GM12878 (cell line): ENCODE data around the gene MYO9B. TPM values are rescaled to one million over a fixed set of nuclear protein-coding genes. Genes with fewer than 3 reads are reported as not detected.

Source experiments
- BCLAF1 ChIP-seq: fragments of 450-650 bp; IDR thresholded peaks from 2 replicates; pipeline ENCODE4 v1.6.1; 2017; ENCODE audit warnings: antibody characterized with exemption, mild to moderate bottlenecking, moderate library complexity
- BHLHE40 ChIP-seq, 2 experiments: fragments of 450-650 bp in 1 of 2; IDR thresholded peaks; 2 replicates each; pipeline ENCODE4 v1.6.1; 2011 to 2017; ENCODE audit warnings: low read depth in 2 of 2, borderline replicate concordance in 1 of 2, improper control_type of control experiment in 1 of 2, low read length in 1 of 2, mild to moderate bottlenecking in 1 of 2
- CBX3 ChIP-seq: fragments of 200-600 bp; sonication (generic); IDR thresholded peaks from 2 replicates; pipeline ENCODE4 v1.6.1; 2016; ENCODE audit warnings: low read depth, borderline replicate concordance
- MEF2B ChIP-seq: fragments of 450-650 bp; IDR thresholded peaks from 2 replicates; pipeline ENCODE4 v1.6.1; 2018; ENCODE audit warnings: mild to moderate bottlenecking, moderate library complexity; ENCODE audit not compliant: partially characterized antibody, poor library complexity, severe bottlenecking
- POLR2AphosphoS5 ChIP-seq: IDR thresholded peaks from 2 replicates; pipeline ENCODE4 v1.6.1; 2011; ENCODE audit warnings: mild to moderate bottlenecking, low read length, inconsistent platforms
- POU2F2 ChIP-seq: IDR thresholded peaks from 3 replicates; pipeline ENCODE4 v1.6.1; 2011; ENCODE audit warnings: low read depth, mild to moderate bottlenecking, low read length, borderline replicate concordance
- RAD51 ChIP-seq: fragments of 450-650 bp; IDR thresholded peaks from 2 replicates; pipeline ENCODE4 v1.6.1; 2016; ENCODE audit warnings: moderate library complexity, mild to moderate bottlenecking, inconsistent platforms
- REST ChIP-seq: IDR thresholded peaks from 2 replicates; pipeline ENCODE4 v1.6.1; 2012; ENCODE audit warnings: mild to moderate bottlenecking, low read depth, low read length
- STAT1 ChIP-seq: fragments of 450-650 bp; conservative IDR thresholded peaks from 2 replicates; pipeline ENCODE4 v1.6.1; 2014; ENCODE audit warnings: antibody characterized with exemption, mild to moderate bottlenecking
- WRNIP1 ChIP-seq: IDR thresholded peaks from 2 replicates; pipeline ENCODE4 v1.6.1; 2011; ENCODE audit warnings: low read depth, low read length, improper control_type of control experiment, borderline replicate concordance
- ZBTB40 ChIP-seq: fragments of 450-650 bp; IDR thresholded peaks from 2 replicates; pipeline ENCODE4 v1.6.1; 2016; ENCODE audit warnings: mild to moderate bottlenecking, moderate library complexity, borderline replicate concordance
- ZNF687 ChIP-seq: fragments of 450-650 bp; IDR thresholded peaks from 2 replicates; pipeline ENCODE4 v1.6.1; 2017; ENCODE audit warnings: mild to moderate bottlenecking, moderate library complexity
- polyA plus RNA-seq, 11 experiments: library from polyadenylated mRNA; depleted of rRNA in 4 of 11; unstranded in 6 of 11; stranded (reverse) in 5 of 11; fragments of >200 nt; fragmentation: Nextera tagmentation in 4 of 11; fragmentation: Illumina TruSeq in 1 of 11; extraction: Ambion mirVana in 4 of 11; extraction: Trizol in 1 of 11; gene quantifications; 1 replicate in 1 of 11; 2 replicates in 10 of 11; pipeline versions ENCODE4 v1.2.1 to v1.2.3, GENCODE V29; 2011 to 2016; ENCODE audit warnings: inconsistent platforms in 2 of 11, missing spikeins in 2 of 11, low read depth in 1 of 11
- total RNA-seq, 4 experiments: library from RNA; depleted of rRNA in 3 of 4; stranded (reverse); fragments of >200 nt in 3 of 4; fragmentation: Illumina TruSeq in 1 of 4; extraction: Trizol in 1 of 4; gene quantifications; 2 replicates each; pipeline versions ENCODE4 v1.2.1 to v1.2.3, GENCODE V29; 2013 to 2021

MYO9B gene
- total and polyA plus RNA-seq, 10 of the 15 experiments (the other 5 are each of a cell fraction or from before 2014, with no cell fraction given), result 5.4 to 165 (median 45.8) TPM

- peak; percentile 57; the same call in 1 of the 2 replicates for TF ChIP-seq ZNF687
- peak; percentile 74 for TF ChIP-seq RAD51
- TF ChIP-seq BCLAF1, result no peak
- peak; percentile 21; the same call in 1 of the 2 replicates for TF ChIP-seq POLR2AphosphoS5
- TF ChIP-seq WRNIP1, result no peak
- peak; percentile 44 for TF ChIP-seq MEF2B
- no peak for TF ChIP-seq REST
- TF ChIP-seq STAT1, result no peak
- peak; percentile 95 for TF ChIP-seq ZBTB40
- no peak for TF ChIP-seq POU2F2
- TF ChIP-seq CBX3, result no peak
- peak in 1 of 2 experiments; percentile 16; a peak in 1 of 4 replicates for TF ChIP-seq BHLHE40 (IDR thresholded peaks at IDR 0.05; ENCODE audit: borderline replicate concordance in 1 of 2, low read depth in 2 of 2, low read length in 1 of 2)
Measured at GRCh38 chr19:17159466-17160393, 84.2 kb downstream of the MYO9B start (continued).
